OCI-LY1 (cell line): ENCODE results near the gene STARD13.

ENCODE experiments used
- EZH2 ChIP-seq: fragments of 200-600 bp; sonication (generic), shearing (Covaris generic); IDR thresholded peaks from 2 replicates; pipeline ENCODE4 v1.8.0; 2017; ENCODE audit warnings: borderline replicate concordance, mixed run types, mild to moderate bottlenecking, antibody characterized with exemption, low read length, moderate library complexity, mixed read lengths
- TF ChIP-seq, protein P1 (sequence below): fragments of 200-600 bp; sonication (generic), shearing (Covaris generic); IDR thresholded peaks from 2 replicates; pipeline ENCODE4 v1.5.1; 2017; ENCODE audit warnings: mild to moderate bottlenecking, antibody characterized with exemption, low read length, moderate library complexity, mixed read lengths

- TF ChIP-seq, protein P1, sequence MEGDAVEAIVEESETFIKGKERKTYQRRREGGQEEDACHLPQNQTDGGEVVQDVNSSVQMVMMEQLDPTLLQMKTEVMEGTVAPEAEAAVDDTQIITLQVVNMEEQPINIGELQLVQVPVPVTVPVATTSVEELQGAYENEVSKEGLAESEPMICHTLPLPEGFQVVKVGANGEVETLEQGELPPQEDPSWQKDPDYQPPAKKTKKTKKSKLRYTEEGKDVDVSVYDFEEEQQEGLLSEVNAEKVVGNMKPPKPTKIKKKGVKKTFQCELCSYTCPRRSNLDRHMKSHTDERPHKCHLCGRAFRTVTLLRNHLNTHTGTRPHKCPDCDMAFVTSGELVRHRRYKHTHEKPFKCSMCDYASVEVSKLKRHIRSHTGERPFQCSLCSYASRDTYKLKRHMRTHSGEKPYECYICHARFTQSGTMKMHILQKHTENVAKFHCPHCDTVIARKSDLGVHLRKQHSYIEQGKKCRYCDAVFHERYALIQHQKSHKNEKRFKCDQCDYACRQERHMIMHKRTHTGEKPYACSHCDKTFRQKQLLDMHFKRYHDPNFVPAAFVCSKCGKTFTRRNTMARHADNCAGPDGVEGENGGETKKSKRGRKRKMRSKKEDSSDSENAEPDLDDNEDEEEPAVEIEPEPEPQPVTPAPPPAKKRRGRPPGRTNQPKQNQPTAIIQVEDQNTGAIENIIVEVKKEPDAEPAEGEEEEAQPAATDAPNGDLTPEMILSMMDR, result no peak
- no peak for TF ChIP-seq EZH2
These were observed 157.4 kb downstream of the STARD13 start for GRCh38 chr13:33128134-33128533.
